ENCODE data around the gene KCNJ9. TPM values are rescaled to one million over a fixed set of nuclear protein-coding genes. Genes with fewer than 3 reads are reported as not detected.

KCNJ9 gene
- total and polyA plus RNA-seq, 2 of the 13 experiments (the other 11 are each of a cell fraction or from before 2014, with no cell fraction given) = not detected

- TF ChIP-seq MYNN (CRISPR knock-in tag; IDR thresholded peaks at IDR 0.05; ENCODE audit: low read depth) (no peak), RARA (CRISPR knock-in tag; IDR thresholded peaks at IDR 0.05) (no peak), ZNF709 (CRISPR knock-in tag; IDR thresholded peaks at IDR 0.05) (no peak), ZNF513 (CRISPR knock-in tag; conservative IDR thresholded peaks at IDR 0.05) (no peak), FIP1L1 (IDR thresholded peaks at IDR 0.05; ENCODE audit: borderline replicate concordance, insufficient read depth, low read depth, low read length) (no peak)
These were observed 1.6 kb downstream of the KCNJ9 start (continued) for GRCh38 chr1:160082926-160083325.

- DNase-seq (ENCODE audit: low spot score) (no peak), FAIRE-seq (no peak), ATAC-seq (peak; percentile 20; the same call in 2 of the 3 replicates)
- in situ Hi-C loops (cut with HindIII; ENCODE audit: extremely low pct_ligation_motif_present, low pct_unique_long_range_greater_than_20kb) (loop anchor here (5.0 kb wide), 2 partner anchors 37 to 147 kb away; no protein-coding TSS in a partner anchor), intact Hi-C loops (cut with micrococcal nuclease; ENCODE audit: unreplicated experiment) (no loop called here)
- 95% methylated on average over 87 of the region's 96 CpGs for WGBS (ENCODE audit: low lambda C conversion rate)
- ChIA-PET CTCF (ENCODE audit: low intra/inter-chr PET ratio, low total read pairs) (interaction anchor here (1.9 kb wide), 1 partner anchor 37 kb away, joined by 11 read pairs; no protein-coding TSS in a partner anchor), POLR2A (no interaction called here)
- H4K20me1 ChIP-seq (ENCODE audit: insufficient read depth, low read length) = no peaks in the 10 kb centered on the region
- no peak overlapping the region for H3K4me2 ChIP-seq (ENCODE audit: low read depth, low read length)
- no peak overlapping the region for H3K4me3 ChIP-seq (replicated peaks in 1 of 3; ENCODE audit: insufficient read depth in 1 of 3, low read depth in 2 of 3, low read length in 3 of 3)
- H3K4me1 ChIP-seq (ENCODE audit: insufficient read depth, low read length) = peaks cover 21% of the 10 kb centered on the region
- no TSS peak for BruUV-seq (replicated peaks)
- no peak overlapping the region for H2AFZ ChIP-seq (ENCODE audit: low read length)
- H3K27ac ChIP-seq (ENCODE audit: extremely low read length, insufficient read depth, low read length) = no peak overlapping the region
- H3K27me3 ChIP-seq (ENCODE audit: control insufficient read depth in 1 of 2, insufficient read depth in 2 of 2, low read length in 2 of 2) = no peaks in the 10 kb centered on the region
- no peaks in the 10 kb centered on the region for H3K79me2 ChIP-seq (ENCODE audit: insufficient read depth, low read length)
- no peaks in the 10 kb centered on the region for H3K36me3 ChIP-seq (replicated peaks in 1 of 2; ENCODE audit: control insufficient read depth in 1 of 2, insufficient read depth in 2 of 2, low read length in 2 of 2)
- no peaks in the 10 kb centered on the region for H3K9me3 ChIP-seq (ENCODE audit: low read length)
- no peak overlapping the region for H3K9ac ChIP-seq (ENCODE audit: insufficient read depth, low read depth, low read length)
- TF ChIP-seq ZBTB33 (CRISPR knock-in tag; IDR thresholded peaks at IDR 0.05) = peak; percentile 100
- TF ChIP-seq ZNF263 (CRISPR knock-in tag; IDR thresholded peaks at IDR 0.05) = peak; percentile 65
- TF ChIP-seq ZMYM4 (CRISPR knock-in tag; IDR thresholded peaks at IDR 0.05) = peak; percentile 25; the same call in 1 of the 2 replicates
- peak; percentile 70 for TF ChIP-seq CTCF (CRISPR knock-in tag; IDR thresholded peaks at IDR 0.05)
- no peak for TF ChIP-seq SALL2 (CRISPR knock-in tag; IDR thresholded peaks at IDR 0.05)
- no peak for TF ChIP-seq ZNF552 (CRISPR knock-in tag; IDR thresholded peaks at IDR 0.05; ENCODE audit: borderline replicate concordance)
- TF ChIP-seq HOXA3 (CRISPR knock-in tag; IDR thresholded peaks at IDR 0.05) = peak; percentile 86
- no peak for TF ChIP-seq FOXA1 (IDR thresholded peaks at IDR 0.05)
- peak; percentile 28; the same call in 1 of the 2 replicates for TF ChIP-seq FOXA1 (CRISPR knock-in tag; IDR thresholded peaks at IDR 0.05)
- TF ChIP-seq SATB2 (CRISPR knock-in tag; IDR thresholded peaks at IDR 0.05) = no peak
- TF ChIP-seq AGO1 (IDR thresholded peaks at IDR 0.05; ENCODE audit: low read depth, low read length, poor library complexity, severe bottlenecking) = peak; percentile 29
- peak; percentile 78; the same call in 1 of the 2 replicates for TF ChIP-seq ZNF205 (CRISPR knock-in tag; IDR thresholded peaks at IDR 0.05)
- TF ChIP-seq SMAD9 (CRISPR knock-in tag; IDR thresholded peaks at IDR 0.05) = no peak
- no peak for TF ChIP-seq SNAI1 (CRISPR knock-in tag; IDR thresholded peaks at IDR 0.05; ENCODE audit: borderline replicate concordance)
These were observed 2.8 kb downstream of the KCNJ9 start for GRCh38 chr1:160083968-160084770.
